ENCODE results near the gene SERINC2. TPM values are rescaled to one million over a fixed set of nuclear protein-coding genes. Genes with fewer than 3 reads are reported as not detected.

The SERINC2 gene
- total RNA-seq, 1 experiment from 2014 or later: 14.1 TPM

GRCh38 chr1:31370021-31370420 is 43.0 kb upstream of the SERINC2 start:
- Histone ChIP-seq H3K9ac (ENCODE audit: extremely low read depth, insufficient read length, low read length) (no peak overlapping the region), H3T11ph (ENCODE audit: low read length) (no peak overlapping the region), H3K56ac (ENCODE audit: insufficient read length, low read depth, low read length) (no peak overlapping the region), H2BK12ac (ENCODE audit: insufficient read length, low read depth, low read length) (no peak overlapping the region), H2BK5ac (ENCODE audit: insufficient read length, low read length) (no peak overlapping the region), H3K79me1 (ENCODE audit: insufficient read depth, low read depth, low read length, poor library complexity, severe bottlenecking) (no peaks in the 10 kb centered on the region), H3K4me2 (ENCODE audit: insufficient read depth, insufficient read length, low read length) (no peak overlapping the region), H3K79me2 (ENCODE audit: insufficient read depth, low read length) (no peaks in the 10 kb centered on the region), H3K9me3 (ENCODE audit: control insufficient read depth, low read depth, low read length) (no peaks in the 10 kb centered on the region), H3K23ac (ENCODE audit: insufficient read length, low read depth, low read length) (no peak overlapping the region), H3K4ac (ENCODE audit: low read depth, low read length) (no peak overlapping the region), H3K23me2 (ENCODE audit: insufficient read length, low read depth, low read length, poor library complexity, severe bottlenecking) (peaks cover 10% of the 10 kb centered on the region), H4K91ac (ENCODE audit: insufficient read length, low read depth, low read length) (no peak overlapping the region), H3K27ac (ENCODE audit: insufficient read length, low read depth, low read length) (no peak overlapping the region), H3K27me3 (ENCODE audit: insufficient read depth, low read length) (no peaks in the 10 kb centered on the region), H4K5ac (ENCODE audit: insufficient read length, low read depth, low read length) (no peak overlapping the region), H2BK20ac (ENCODE audit: low read depth, low read length, poor library complexity, severe bottlenecking) (no peak overlapping the region), H2BK120ac (ENCODE audit: low read depth, low read length, poor library complexity, severe bottlenecking) (no peak overlapping the region), H4K8ac (replicated peaks; ENCODE audit: insufficient read length, low read depth, low read length) (no peak overlapping the region), H2AFZ (ENCODE audit: low read length) (no peak overlapping the region), H4K20me1 (ENCODE audit: control insufficient read depth, insufficient read depth, insufficient read length) (no peaks in the 10 kb centered on the region), H2AK5ac (ENCODE audit: insufficient read length, low read length) (no peak overlapping the region), H3K4me1 (ENCODE audit: insufficient read depth, low read length) (peaks cover 16% of the 10 kb centered on the region), H3K14ac (ENCODE audit: insufficient read depth, low read length) (no peak overlapping the region), H2BK15ac (ENCODE audit: low read depth, low read length) (no peak overlapping the region), H3K18ac (ENCODE audit: insufficient read length, low read depth, low read length) (no peak overlapping the region)
- H3K36me3 Mint-ChIP-seq (ENCODE audit: insufficient read depth in 1 of 3, low read depth in 3 of 3): peaks cover 10 to 23% (median 12%) of the 10 kb centered on the region in 3 experiments; a peak in 6 of 7 replicates
- H3K27ac Mint-ChIP-seq: peak overlapping the region in 1 of 3 experiments; percentile 55; a peak in 1 of 7 replicates
- no peak overlapping the region for H3K4me3 Mint-ChIP-seq
- WGBS (ENCODE audit: extremely low coverage, insufficient read length, low lambda C conversion rate): no CpG with 5 or more reads among the region's 2 CpGs
- no peak for TF ChIP-seq CTCF (conservative IDR thresholded peaks at IDR 0.05)
- no peaks in the 10 kb centered on the region; a peak in 1 of 5 replicates for H3K9me3 Mint-ChIP-seq
- peaks cover 48 to 56% of the 10 kb centered on the region in 2 experiments for H3K4me1 Mint-ChIP-seq
- H3K27me3 Mint-ChIP-seq (ENCODE audit: low read depth): peaks cover 7% of the 10 kb centered on the region
- no peak for DNase-seq
